ENCODE data around the gene SERPINA5.

Gene SERPINA5

GRCh38 chr14:94570002-94570400 lies 11.2 kb upstream of the SERPINA5 start:
- TF ChIP-seq, protein P1, sequence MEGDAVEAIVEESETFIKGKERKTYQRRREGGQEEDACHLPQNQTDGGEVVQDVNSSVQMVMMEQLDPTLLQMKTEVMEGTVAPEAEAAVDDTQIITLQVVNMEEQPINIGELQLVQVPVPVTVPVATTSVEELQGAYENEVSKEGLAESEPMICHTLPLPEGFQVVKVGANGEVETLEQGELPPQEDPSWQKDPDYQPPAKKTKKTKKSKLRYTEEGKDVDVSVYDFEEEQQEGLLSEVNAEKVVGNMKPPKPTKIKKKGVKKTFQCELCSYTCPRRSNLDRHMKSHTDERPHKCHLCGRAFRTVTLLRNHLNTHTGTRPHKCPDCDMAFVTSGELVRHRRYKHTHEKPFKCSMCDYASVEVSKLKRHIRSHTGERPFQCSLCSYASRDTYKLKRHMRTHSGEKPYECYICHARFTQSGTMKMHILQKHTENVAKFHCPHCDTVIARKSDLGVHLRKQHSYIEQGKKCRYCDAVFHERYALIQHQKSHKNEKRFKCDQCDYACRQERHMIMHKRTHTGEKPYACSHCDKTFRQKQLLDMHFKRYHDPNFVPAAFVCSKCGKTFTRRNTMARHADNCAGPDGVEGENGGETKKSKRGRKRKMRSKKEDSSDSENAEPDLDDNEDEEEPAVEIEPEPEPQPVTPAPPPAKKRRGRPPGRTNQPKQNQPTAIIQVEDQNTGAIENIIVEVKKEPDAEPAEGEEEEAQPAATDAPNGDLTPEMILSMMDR (IDR thresholded peaks at IDR 0.05; ENCODE audit: low read depth, low read length) = no peak
- TF ChIP-seq EZH2phosphoT487 (IDR thresholded peaks at IDR 0.05; ENCODE audit: low read depth) = no peak
- no peaks in the 10 kb centered on the region for H3K36me3 ChIP-seq (replicated peaks; ENCODE audit: low read depth, low read length)
- no peaks in the 10 kb centered on the region for H4K20me1 ChIP-seq (ENCODE audit: insufficient read depth, low read length)
- H3K4me2 ChIP-seq (ENCODE audit: low read length) = no peak overlapping the region
- no peaks in the 10 kb centered on the region for H3K79me2 ChIP-seq (ENCODE audit: low read length)
- no peak overlapping the region for H2AFZ ChIP-seq (ENCODE audit: low read depth, low read length)
- no peaks in the 10 kb centered on the region for H3K9me3 ChIP-seq (ENCODE audit: insufficient read depth, low read length)
- no peak overlapping the region for H3K27ac ChIP-seq (ENCODE audit: low read length)
- no peak overlapping the region for H3K4me3 ChIP-seq (ENCODE audit: low read length)
- H3K4me1 ChIP-seq (ENCODE audit: low read length) = no peaks in the 10 kb centered on the region
- H3K27me3 ChIP-seq (ENCODE audit: low read depth, low read length) = peaks cover 24% of the 10 kb centered on the region; the same call in 1 of the 2 replicates
- H3K9ac ChIP-seq (ENCODE audit: low read length) = no peak overlapping the region

- TF ChIP-seq, protein P1 (IDR thresholded peaks at IDR 0.05; ENCODE audit: low read depth, low read length) = no peak
- no peak for TF ChIP-seq EZH2phosphoT487 (IDR thresholded peaks at IDR 0.05; ENCODE audit: low read depth)
- no peaks in the 10 kb centered on the region for H3K79me2 ChIP-seq (ENCODE audit: low read length)
- no peak overlapping the region for H3K9ac ChIP-seq (ENCODE audit: low read length)
- H3K36me3 ChIP-seq (replicated peaks; ENCODE audit: low read depth, low read length) = no peaks in the 10 kb centered on the region
- no peaks in the 10 kb centered on the region for H3K4me1 ChIP-seq (ENCODE audit: low read length)
- H3K4me3 ChIP-seq (ENCODE audit: low read length) = no peak overlapping the region
- no peak overlapping the region for H2AFZ ChIP-seq (ENCODE audit: low read depth, low read length)
- no peaks in the 10 kb centered on the region for H4K20me1 ChIP-seq (ENCODE audit: insufficient read depth, low read length)
- H3K27ac ChIP-seq (ENCODE audit: low read length) = no peak overlapping the region
- H3K9me3 ChIP-seq (ENCODE audit: insufficient read depth, low read length) = no peaks in the 10 kb centered on the region
- H3K27me3 ChIP-seq (ENCODE audit: low read depth, low read length) = peaks cover 24% of the 10 kb centered on the region; the same call in 1 of the 2 replicates
- H3K4me2 ChIP-seq (ENCODE audit: low read length) = no peak overlapping the region
These were observed 10.8 kb upstream of the SERPINA5 start for GRCh38 chr14:94570440-94570839.

GRCh38 chr14:94571395-94571794 lies 9.8 kb upstream of the SERPINA5 start:
- Histone ChIP-seq H4K20me1 (ENCODE audit: insufficient read depth, low read length) (no peaks in the 10 kb centered on the region), H3K36me3 (replicated peaks; ENCODE audit: low read depth, low read length) (no peaks in the 10 kb centered on the region), H3K4me1 (ENCODE audit: low read length) (no peaks in the 10 kb centered on the region), H3K9ac (ENCODE audit: low read length) (no peak overlapping the region), H2AFZ (ENCODE audit: low read depth, low read length) (no peak overlapping the region), H3K27me3 (ENCODE audit: low read depth, low read length) (peaks cover 25% of the 10 kb centered on the region; the same call in 1 of the 2 replicates), H3K4me2 (ENCODE audit: low read length) (no peak overlapping the region), H3K4me3 (ENCODE audit: low read length) (no peak overlapping the region), H3K9me3 (ENCODE audit: insufficient read depth, low read length) (no peaks in the 10 kb centered on the region), H3K27ac (ENCODE audit: low read length) (no peak overlapping the region), H3K79me2 (ENCODE audit: low read length) (no peaks in the 10 kb centered on the region)
- no peak for TF ChIP-seq EZH2phosphoT487 (IDR thresholded peaks at IDR 0.05; ENCODE audit: low read depth)
- TF ChIP-seq, protein P1 (IDR thresholded peaks at IDR 0.05; ENCODE audit: low read depth, low read length) = no peak

DNA sequence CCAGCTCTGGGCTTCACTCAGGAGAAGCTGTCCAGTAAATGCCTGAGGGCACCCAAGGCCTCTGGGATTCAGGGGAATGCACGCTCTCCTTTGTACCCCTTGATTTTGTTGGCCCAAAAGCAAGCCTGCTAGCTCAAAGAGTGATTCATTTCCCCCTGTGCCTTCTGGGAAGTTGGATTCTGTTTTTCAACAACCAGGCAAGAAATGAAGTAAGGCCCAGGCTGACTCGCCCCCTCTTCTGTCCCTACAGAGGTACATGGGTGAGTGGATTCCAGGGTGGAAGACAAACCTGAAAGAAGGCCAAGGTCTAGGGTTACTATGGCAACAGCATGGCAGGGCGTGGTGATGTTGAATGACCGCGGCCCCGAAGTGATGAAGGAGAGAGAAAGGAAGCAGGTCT lies 9.3 kb upstream of the SERPINA5 start:
- no peak overlapping the region for H2AFZ ChIP-seq (ENCODE audit: low read depth, low read length)
- no peaks in the 10 kb centered on the region for H3K79me2 ChIP-seq (ENCODE audit: low read length)
- TF ChIP-seq, protein P1 (IDR thresholded peaks at IDR 0.05; ENCODE audit: low read depth, low read length) = no peak
- TF ChIP-seq EZH2phosphoT487 (IDR thresholded peaks at IDR 0.05; ENCODE audit: low read depth) = no peak
- H4K20me1 ChIP-seq (ENCODE audit: insufficient read depth, low read length) = no peaks in the 10 kb centered on the region
- no peak overlapping the region for H3K4me2 ChIP-seq (ENCODE audit: low read length)
- H3K4me1 ChIP-seq (ENCODE audit: low read length) = no peaks in the 10 kb centered on the region
- no peak overlapping the region for H3K4me3 ChIP-seq (ENCODE audit: low read length)
- no peak overlapping the region for H3K27ac ChIP-seq (ENCODE audit: low read length)
- H3K27me3 ChIP-seq (ENCODE audit: low read depth, low read length) = peaks cover 27% of the 10 kb centered on the region; the same call in 1 of the 2 replicates
- no peaks in the 10 kb centered on the region for H3K9me3 ChIP-seq (ENCODE audit: insufficient read depth, low read length)
- H3K9ac ChIP-seq (ENCODE audit: low read length) = no peak overlapping the region
- H3K36me3 ChIP-seq (replicated peaks; ENCODE audit: low read depth, low read length) = no peaks in the 10 kb centered on the region
